Stimulated activated CD4-positive, alpha-beta T cell treated with anti-CD3 and anti-CD28 coated beads, Interleukin-1b, Interleukin-23, amount 100 ng/mL, for 1 hour (primary cell): ENCODE measurements around the gene ZNF683.
A peak's percentile ranks its signal among the peaks of the same experiment; 100 is the strongest.
"Not testable (repeated sequence)": the region's sequence is repeated elsewhere in the genome, so short reads cannot be mapped to it uniquely, and the experiment has no call there.

Source experiments
- DNase-seq, 2 donors: peaks; one replicate each; pipeline ENCODE4 v3.0.0-alpha.2; 2020; ENCODE audit warnings: low read depth in 2 of 2

The ZNF683 gene

DNA sequence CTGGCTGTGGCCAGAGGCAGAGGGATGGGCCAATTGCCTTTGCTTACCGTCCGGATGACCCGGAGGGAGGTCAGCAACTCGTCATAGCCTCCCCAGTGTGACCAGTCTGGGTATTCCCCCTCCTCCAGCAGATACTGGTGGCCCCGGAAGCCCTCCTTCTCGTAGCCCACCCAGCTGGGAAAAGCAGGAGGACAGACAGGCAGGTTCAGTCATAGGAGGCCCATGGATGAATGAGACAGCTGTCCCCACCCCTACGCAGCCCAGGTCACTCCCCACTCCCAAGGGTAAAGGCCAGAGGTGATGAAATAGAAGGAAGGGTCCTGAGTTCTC is 35.4 kb downstream of the ZNF683 start:
- no peak for DNase-seq

- peak; percentile 75 to 80 for DNase-seq
These were observed 35.9 kb downstream of the ZNF683 start for GRCh38 chr1:26336477-26337205.

- no peak for DNase-seq
These were observed 36.6 kb downstream of the ZNF683 start for GRCh38 chr1:26335774-26336476.

- DNase-seq, result not testable (repeated sequence)
These were observed 39.2 kb downstream of the ZNF683 start for GRCh38 chr1:26333312-26333711.

GRCh38 chr1:26330276-26330675 is 42.3 kb downstream of the ZNF683 start:
- no peak for DNase-seq

DNA sequence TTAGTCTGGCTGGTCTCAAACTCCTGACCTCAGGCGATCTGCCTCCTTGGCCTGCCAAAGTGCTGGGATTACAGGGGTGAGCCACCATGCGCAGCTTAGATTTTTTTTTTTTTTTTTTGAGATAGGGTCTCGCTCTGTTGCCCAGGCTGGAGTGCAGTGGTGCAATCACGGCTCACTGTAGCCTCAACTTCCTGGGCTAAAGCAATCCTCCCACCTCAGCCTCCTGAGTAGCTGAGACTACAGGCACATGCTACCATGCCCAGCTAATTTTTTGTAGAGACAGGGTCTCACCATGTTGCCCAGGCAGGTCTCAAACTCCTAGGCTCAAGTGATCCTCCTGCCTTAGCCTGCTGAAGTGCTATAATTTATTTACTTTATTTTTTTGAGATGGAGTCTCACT is 43.2 kb downstream of the ZNF683 start:
- not testable (repeated sequence) for DNase-seq

DNA sequence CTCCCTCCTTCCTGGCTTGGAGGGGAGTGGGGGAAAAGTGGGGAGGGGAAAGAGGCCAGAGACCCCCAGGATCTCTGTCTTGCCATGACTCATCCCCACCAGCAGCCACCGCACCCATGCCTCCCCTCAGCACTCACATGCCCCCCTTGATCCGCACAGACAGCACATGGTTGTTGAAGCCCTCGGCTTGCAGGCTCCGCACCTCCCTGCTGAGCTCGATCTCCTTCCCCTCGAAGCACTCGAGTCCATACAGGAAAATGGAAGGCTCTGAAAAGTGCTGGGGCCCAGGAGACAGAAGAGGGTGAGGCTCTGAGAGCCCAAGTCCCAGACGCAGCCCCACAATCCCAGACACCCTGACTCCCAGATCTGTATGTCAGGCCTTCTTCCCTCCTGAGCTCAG is 44.0 kb downstream of the ZNF683 start:
- no peak for DNase-seq

DNA sequence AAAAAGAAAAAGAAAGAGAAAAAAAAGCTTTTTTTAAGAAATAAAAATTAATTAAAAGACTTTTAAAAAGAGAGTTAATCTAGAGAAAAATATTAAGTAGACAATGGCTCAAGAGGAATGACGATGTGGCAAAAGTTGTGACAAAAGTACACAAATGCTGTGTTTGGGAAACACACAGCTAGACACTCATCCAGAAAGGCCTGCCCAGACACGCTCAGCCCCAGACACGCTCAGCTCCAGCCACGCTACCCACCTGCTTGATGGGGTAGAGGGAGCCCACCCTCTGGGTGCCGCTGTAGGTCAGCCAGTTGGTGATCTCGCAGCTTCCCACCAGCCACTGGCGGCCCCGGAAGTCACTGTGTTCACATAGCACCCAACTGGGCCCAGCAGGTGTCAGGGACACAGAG is 44.6 kb downstream of the ZNF683 start:
- no peak for DNase-seq

GRCh38 chr1:26324550-26324949 is 48.0 kb downstream of the ZNF683 start:
- no peak for DNase-seq

DNA sequence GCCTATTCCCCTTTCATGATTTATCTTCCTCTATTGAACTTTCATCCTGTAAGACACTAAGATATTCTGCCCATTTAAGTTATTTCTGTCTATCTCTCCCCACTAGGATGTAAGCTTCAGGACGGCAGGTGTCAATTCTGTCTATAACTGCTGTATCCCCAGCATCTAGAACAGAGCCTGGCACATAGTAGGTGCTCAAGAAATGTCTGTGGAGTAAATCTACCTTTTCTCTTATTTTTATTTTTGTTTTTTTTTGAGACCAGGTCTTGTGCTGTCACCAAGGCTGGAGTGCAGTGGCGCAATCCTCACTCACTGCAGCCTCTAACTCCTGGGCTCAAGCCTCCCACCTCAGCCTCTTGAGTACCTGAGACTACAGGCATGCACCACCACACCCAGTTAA is 49.2 kb downstream of the ZNF683 start:
- no peak for DNase-seq

DNA sequence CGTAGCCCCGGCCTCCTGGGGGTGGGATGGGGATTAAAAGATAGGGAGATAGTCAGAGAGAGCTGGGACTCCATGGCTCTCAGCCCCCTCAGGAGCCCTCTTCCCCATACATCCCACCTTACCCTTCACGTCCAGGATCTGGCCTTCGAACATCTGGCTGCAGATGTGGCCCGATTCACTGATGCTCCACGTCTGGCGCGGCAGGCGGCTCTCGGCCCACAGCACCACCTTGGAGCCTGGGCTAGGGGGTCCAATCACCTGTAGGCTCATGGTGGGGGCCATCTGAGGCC is 50.6 kb downstream of the ZNF683 start:
- no peak for DNase-seq

DNA sequence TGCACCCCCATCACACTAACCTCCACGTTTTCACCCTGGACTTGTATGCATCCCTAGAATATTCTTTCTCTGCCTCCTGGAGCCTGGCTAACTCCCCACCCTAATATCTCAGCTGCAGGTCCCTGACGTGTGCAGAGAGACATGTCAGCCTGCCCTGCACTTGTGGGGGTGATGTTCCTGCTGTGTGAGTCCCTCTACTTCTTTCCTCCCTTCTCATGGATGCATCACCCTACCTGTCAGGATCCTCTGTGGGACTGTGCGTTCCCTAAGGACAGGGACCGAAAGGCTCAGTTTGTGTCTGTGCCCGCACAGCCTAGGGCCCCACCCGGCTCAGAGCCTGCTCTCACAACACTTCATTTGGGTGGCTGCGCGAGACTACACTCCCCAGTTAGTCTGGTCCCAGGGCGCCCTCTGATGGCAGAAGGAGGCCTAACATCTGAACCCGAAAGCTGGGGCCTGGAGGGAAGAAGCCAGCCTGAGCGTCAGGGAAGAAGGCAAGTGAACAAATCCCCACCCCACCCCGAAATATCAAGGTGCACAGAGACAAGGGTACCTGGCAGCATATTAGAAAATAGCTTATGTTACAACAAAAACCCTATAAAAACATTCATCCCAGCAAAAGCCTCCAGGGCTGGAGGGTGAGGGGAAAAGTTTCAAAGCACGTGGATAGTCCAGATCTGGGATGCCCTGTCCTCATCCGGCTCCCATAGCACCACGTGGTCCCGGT is 51.1 kb downstream of the ZNF683 start:
- DNase-seq, result peak; percentile 90 to 97

DNA sequence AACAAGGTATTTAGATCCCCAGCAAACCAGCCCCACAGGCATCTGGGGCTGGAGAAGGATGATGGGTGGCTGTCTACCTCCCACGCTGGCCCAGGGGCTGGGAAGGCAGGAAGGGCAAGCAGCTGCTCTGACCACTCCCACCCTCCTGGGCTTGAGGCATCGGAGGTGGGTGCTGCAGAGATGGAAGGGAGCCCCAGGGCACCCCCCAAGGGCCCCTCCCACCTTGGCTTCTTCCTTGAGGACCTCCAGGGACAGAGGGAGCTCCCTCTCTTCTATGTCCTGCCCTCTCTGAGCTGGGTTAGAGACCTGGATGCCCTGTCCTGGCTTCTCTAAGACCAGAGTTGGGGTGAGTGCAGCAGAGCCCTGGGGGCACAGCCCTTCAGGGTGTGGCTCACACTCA is 51.7 kb downstream of the ZNF683 start:
- no peak for DNase-seq

DNA sequence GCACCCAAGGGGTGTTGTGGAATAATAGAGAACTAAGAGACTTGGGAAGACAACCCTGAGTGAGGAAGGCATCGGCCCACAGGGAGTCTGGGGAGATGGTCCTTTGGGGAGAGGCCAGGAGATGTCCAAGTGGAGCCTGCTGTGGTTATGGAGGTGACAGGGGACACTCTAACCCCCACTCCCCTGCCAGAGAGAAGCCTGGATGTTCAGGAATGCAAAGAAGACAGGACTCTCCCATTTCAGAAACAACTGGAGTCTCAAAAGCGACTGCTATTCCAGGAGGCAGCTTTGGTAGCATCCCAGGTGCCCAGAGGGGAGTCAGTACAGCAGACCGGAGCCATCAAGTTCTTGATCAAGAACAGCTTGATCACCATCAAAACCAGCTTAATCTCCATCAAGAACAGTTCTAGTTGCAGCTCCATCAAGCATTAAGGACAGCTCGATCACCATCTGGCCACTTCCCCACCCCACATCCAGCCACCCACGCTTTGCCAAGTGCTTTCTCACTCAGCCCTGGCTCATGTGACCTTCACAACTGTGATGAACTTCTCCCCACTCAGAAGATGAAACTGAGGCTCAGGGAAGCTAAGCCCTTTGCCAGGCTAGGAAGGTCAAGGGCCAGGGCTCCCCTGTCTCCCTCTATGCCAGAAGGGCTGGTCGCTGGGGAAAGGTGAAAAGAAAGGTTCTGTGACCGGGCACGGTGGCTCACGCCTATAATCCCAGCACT is 54.0 kb downstream of the ZNF683 start:
- no peak for DNase-seq

GRCh38 chr1:26317612-26318337 is 54.8 kb downstream of the ZNF683 start, which contains the start of gene CD52:
CD52 (plus strand) TSS chr1:26317958; CDS start chr1:26318018, 60 bp downstream.
- peak in 1 of 2 donors; percentile 53 for DNase-seq

DNA sequence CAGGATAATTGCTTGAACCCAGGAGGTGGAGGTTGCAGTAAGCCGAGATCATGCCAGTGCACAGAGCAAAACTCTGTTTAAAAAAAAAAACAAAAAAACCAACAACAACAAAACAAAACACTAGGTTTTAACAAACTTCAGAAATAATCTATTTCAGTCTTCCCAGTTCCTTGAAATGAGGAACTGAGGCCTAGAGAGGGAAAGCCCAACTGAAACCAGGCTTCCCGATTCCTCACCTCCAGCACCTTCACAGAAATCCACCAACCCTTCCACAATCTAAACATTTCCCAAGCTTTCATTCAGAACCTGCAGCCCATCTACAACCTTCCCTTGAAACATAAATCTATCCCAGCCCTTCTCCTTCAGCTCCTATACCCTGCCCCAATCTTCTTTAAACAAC is 55.4 kb downstream of the ZNF683 start:
- DNase-seq, result no peak

DNA sequence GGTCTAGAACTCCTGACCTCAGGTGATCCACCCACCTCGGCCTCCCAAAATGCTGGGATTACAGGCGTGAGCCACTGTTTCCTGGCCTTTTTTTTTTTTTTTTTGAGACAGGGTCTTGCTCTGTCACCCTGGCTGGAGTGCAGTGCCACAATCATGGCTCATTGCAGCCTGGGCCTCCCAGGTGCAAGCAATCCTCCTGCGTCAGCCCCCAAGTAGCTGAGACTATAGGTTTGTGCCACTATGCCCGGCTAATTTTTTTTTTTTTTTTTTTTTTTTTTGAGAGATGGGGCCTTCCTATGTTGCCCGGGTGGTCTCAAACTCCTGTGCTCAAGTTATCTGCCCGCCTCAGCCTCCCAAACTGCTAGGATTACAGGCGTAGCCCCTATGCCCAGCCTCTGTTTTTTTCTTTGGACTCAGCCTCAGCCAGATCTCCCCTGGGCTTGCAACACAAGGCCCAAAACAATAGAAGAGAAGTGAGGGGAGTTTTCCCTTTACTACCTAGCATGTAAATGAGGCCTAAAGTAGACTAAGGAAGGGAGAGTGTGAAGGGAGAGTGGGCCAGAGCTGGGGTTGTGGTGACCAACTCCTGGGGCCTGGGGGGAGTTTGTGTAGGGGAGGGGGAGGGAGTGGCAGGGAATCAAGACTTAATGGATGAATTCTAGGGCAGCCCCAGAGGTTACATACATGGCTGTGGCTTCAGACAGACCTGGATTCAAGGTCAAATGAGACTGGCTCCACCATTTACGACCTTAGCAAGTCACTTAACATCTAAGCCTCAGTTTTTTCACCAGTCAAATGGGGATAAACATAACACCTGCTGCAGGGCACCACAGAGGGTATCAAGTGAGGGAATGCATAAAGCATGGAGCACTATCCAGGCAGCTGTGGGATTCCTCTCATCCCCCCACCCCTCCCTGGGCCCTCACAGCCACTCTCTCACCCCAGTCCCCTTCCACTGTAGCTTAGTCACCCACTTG is 56.4 kb downstream of the ZNF683 start:
- no peak for DNase-seq

DNA sequence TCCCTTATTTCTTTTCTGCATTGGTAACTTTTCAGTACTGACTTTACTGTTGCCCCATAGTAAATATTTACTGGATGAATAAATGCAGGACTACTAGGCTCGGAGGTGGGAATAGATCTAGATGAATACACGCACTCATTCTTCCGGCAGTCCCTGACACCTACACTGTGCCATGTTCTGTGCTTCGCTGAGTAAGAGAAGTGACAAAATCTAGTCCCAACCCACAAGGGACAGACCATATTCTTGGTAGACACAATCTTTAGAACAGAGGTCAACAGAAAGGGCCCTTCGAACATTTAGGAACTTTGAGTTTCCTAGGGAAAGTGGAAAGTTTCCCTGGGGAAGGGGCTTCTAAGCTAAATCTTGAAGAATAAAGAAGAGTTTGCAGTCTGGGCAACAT is 58.0 kb downstream of the ZNF683 start:
- DNase-seq, result no peak
